ENCODE data around the gene FOXRED1.

- TF ChIP-seq CTCF (IDR thresholded peaks at IDR 0.05) (no peak), EZH2 (IDR thresholded peaks at IDR 0.05; ENCODE audit: borderline replicate concordance, insufficient read depth, low read depth, low read length, poor library complexity, severe bottlenecking) (no peak)
Measured at GRCh38 chr11:126284829-126285228, 15.9 kb downstream of the FOXRED1 start.
